OCI-LY1 (cell line): ENCODE measurements around the gene SMPD1.
A peak's percentile ranks its signal among the peaks of the same experiment; 100 is the strongest.

ENCODE experiments used
- H2AFZ ChIP-seq: fragments of 200-600 bp; sonication (generic), shearing (Covaris generic); 2 replicates; pipeline ENCODE4 v1.6.0; 2014; ENCODE audit warnings: antibody characterized with exemption, mild to moderate bottlenecking, low read length
- H3F3A ChIP-seq: fragments of 200-600 bp; sonication (generic), shearing (Covaris generic); 2 replicates; pipeline ENCODE4 v1.6.0; 2014; ENCODE audit warnings: mild to moderate bottlenecking, antibody characterized with exemption, low read length, moderate library complexity; ENCODE audit not compliant: insufficient read depth
- H3K27ac ChIP-seq: fragments of 200-600 bp; sonication (generic); 2 replicates; pipeline ENCODE4 v1.5.1; 2014; ENCODE audit warnings: low read length, mixed run types, mild to moderate bottlenecking, low read depth; ENCODE audit not compliant: poor library complexity, severe bottlenecking
- H3K27me3 ChIP-seq: fragments of 200-600 bp; sonication (generic); 2 replicates; pipeline ENCODE4 v1.6.0; 2014; ENCODE audit warnings: antibody characterized with exemption, mild to moderate bottlenecking, low read length, moderate library complexity; ENCODE audit not compliant: insufficient read depth
- H3K36me3 ChIP-seq: fragments of 200-600 bp; sonication (generic); 2 replicates; pipeline ENCODE4 v1.6.1; 2014; ENCODE audit warnings: mild to moderate bottlenecking, antibody characterized with exemption, low read length, moderate library complexity, mixed read lengths; ENCODE audit not compliant: insufficient read depth
- H3K4me1 ChIP-seq: fragments of 200-600 bp; sonication (generic); 2 replicates; pipeline ENCODE4 v1.5.1; 2014; ENCODE audit warnings: mild to moderate bottlenecking, low read length, moderate library complexity; ENCODE audit not compliant: insufficient read depth, severe bottlenecking
- H3K4me2 ChIP-seq: fragments of 200-600 bp; sonication (generic), shearing (Covaris generic); 2 replicates; pipeline ENCODE4 v1.6.1; 2014; ENCODE audit warnings: low read length
- H3K4me3 ChIP-seq: fragments of 200-600 bp; sonication (generic); 2 replicates; pipeline ENCODE4 v1.5.1; 2014; ENCODE audit warnings: low read length, low read depth, mild to moderate bottlenecking, mixed read lengths; ENCODE audit not compliant: poor library complexity, severe bottlenecking
- H3K79me2 ChIP-seq: fragments of 200-600 bp; shearing (Covaris generic); 2 replicates; pipeline ENCODE4 v1.6.1; 2016; ENCODE audit warnings: mixed run types, low read length, mixed read lengths; ENCODE audit not compliant: insufficient read depth
- H3K9ac ChIP-seq: fragments of 200-600 bp; sonication (generic), shearing (Covaris generic); 2 replicates; pipeline ENCODE4 v1.6.1; 2014; ENCODE audit warnings: mild to moderate bottlenecking, low read length, mixed read lengths
- H3K9me2 ChIP-seq: fragments of 200-600 bp; sonication (generic), shearing (Covaris generic); 2 replicates; pipeline ENCODE4 v1.6.1; 2014; ENCODE audit warnings: low read depth, mild to moderate bottlenecking, low read length, mixed read lengths
- H3K9me3 ChIP-seq: fragments of 200-600 bp; shearing (Covaris generic); 2 replicates; pipeline ENCODE4 v1.6.1; 2014; ENCODE audit warnings: low read length, mixed read lengths
- H4K20me1 ChIP-seq: fragments of 200-600 bp; sonication (generic), shearing (Covaris generic); 2 replicates; pipeline ENCODE4 v1.6.0; 2016; ENCODE audit warnings: mild to moderate bottlenecking, low read length; ENCODE audit not compliant: insufficient read depth
- CTCF ChIP-seq: fragments of 200-600 bp; sonication (generic), shearing (Covaris generic); IDR thresholded peaks from 2 replicates; pipeline ENCODE4 v1.5.1; 2017; ENCODE audit warnings: mild to moderate bottlenecking, antibody characterized with exemption, low read length, moderate library complexity, mixed read lengths
- EZH2 ChIP-seq: fragments of 200-600 bp; sonication (generic), shearing (Covaris generic); IDR thresholded peaks from 2 replicates; pipeline ENCODE4 v1.8.0; 2017; ENCODE audit warnings: borderline replicate concordance, mixed run types, mild to moderate bottlenecking, antibody characterized with exemption, low read length, moderate library complexity, mixed read lengths

The SMPD1 gene

DNA sequence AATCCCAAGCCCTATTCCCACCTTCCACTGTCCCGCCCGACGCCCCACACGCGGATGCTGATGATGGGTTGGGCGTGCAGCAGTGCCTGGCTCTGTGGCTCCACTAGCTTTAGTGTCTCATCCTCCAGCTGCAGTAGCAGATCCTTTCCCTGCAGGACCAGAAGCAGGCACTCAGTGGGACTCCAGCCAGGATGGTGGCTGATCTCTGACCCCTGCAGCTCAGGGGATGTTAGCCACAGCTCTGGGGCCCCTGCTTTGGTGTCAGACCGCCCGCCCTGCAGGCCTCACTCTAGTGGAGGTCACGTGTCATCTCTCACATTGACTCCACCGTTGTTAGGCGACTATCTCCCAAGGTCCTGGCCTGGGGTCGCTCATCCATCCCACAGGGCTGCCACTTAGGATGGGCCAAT lies 11.8 kb downstream of the SMPD1 start:
- H3K9ac ChIP-seq = no peak overlapping the region; the same call in 1 of the 2 replicates
- no peaks in the 10 kb centered on the region for H3F3A ChIP-seq
- H3K27me3 ChIP-seq = no peaks in the 10 kb centered on the region
- H4K20me1 ChIP-seq = no peaks in the 10 kb centered on the region
- peak overlapping the region; percentile 25 for H3K4me3 ChIP-seq
- peak overlapping the region; percentile 67 for H3K27ac ChIP-seq
- H2AFZ ChIP-seq = no peak overlapping the region
- TF ChIP-seq CTCF = no peak
- no peak for TF ChIP-seq EZH2
- no peaks in the 10 kb centered on the region for H3K79me2 ChIP-seq
- H3K36me3 ChIP-seq = no peaks in the 10 kb centered on the region
- no peaks in the 10 kb centered on the region for H3K9me3 ChIP-seq
- H3K9me2 ChIP-seq = no peaks in the 10 kb centered on the region
- H3K4me1 ChIP-seq = peaks cover 25% of the 10 kb centered on the region
- H3K4me2 ChIP-seq = peak overlapping the region; percentile 56

- H3K4me1 ChIP-seq = peaks cover 25% of the 10 kb centered on the region
- H3K79me2 ChIP-seq = no peaks in the 10 kb centered on the region
- peak overlapping the region; percentile 56 for H3K4me2 ChIP-seq
- peak overlapping the region; percentile 67 for H3K27ac ChIP-seq
- H3K9me2 ChIP-seq = no peaks in the 10 kb centered on the region
- H2AFZ ChIP-seq = no peak overlapping the region
- H3F3A ChIP-seq = no peaks in the 10 kb centered on the region
- peak overlapping the region; percentile 28; the same call in 1 of the 2 replicates for H3K9ac ChIP-seq
- H3K9me3 ChIP-seq = no peaks in the 10 kb centered on the region
- H3K27me3 ChIP-seq = no peaks in the 10 kb centered on the region
- no peaks in the 10 kb centered on the region for H4K20me1 ChIP-seq
- TF ChIP-seq CTCF = no peak
- no peak for TF ChIP-seq EZH2
- H3K36me3 ChIP-seq = no peaks in the 10 kb centered on the region
- peak overlapping the region; percentile 25 for H3K4me3 ChIP-seq
Measured at GRCh38 chr11:6402561-6402981, 12.3 kb downstream of the SMPD1 start.

- H3K9me2 ChIP-seq = no peaks in the 10 kb centered on the region
- no peaks in the 10 kb centered on the region for H3K36me3 ChIP-seq
- no peaks in the 10 kb centered on the region for H3K9me3 ChIP-seq
- no peak for TF ChIP-seq CTCF
- TF ChIP-seq EZH2 = no peak
- H3K27me3 ChIP-seq = no peaks in the 10 kb centered on the region
- H3K4me3 ChIP-seq = no peak overlapping the region
- H3K4me2 ChIP-seq = no peak overlapping the region
- H3K79me2 ChIP-seq = no peaks in the 10 kb centered on the region
- no peak overlapping the region; the same call in 1 of the 2 replicates for H3K9ac ChIP-seq
- H3F3A ChIP-seq = no peaks in the 10 kb centered on the region
- peaks cover 25% of the 10 kb centered on the region for H3K4me1 ChIP-seq
- H3K27ac ChIP-seq = peak overlapping the region; percentile 67
- no peak overlapping the region for H2AFZ ChIP-seq
- H4K20me1 ChIP-seq = no peaks in the 10 kb centered on the region
Measured at GRCh38 chr11:6403539-6403938, 13.3 kb downstream of the SMPD1 start.
